Measurements from ENCODE around the gene ZNF660. TPM values are rescaled to one million over a fixed set of nuclear protein-coding genes. Genes with fewer than 3 reads are reported as not detected.

ZNF660 gene
- total and polyA plus RNA-seq, 4 donors, result 0.08 to 2.7 (median 0.41) TPM

DNA sequence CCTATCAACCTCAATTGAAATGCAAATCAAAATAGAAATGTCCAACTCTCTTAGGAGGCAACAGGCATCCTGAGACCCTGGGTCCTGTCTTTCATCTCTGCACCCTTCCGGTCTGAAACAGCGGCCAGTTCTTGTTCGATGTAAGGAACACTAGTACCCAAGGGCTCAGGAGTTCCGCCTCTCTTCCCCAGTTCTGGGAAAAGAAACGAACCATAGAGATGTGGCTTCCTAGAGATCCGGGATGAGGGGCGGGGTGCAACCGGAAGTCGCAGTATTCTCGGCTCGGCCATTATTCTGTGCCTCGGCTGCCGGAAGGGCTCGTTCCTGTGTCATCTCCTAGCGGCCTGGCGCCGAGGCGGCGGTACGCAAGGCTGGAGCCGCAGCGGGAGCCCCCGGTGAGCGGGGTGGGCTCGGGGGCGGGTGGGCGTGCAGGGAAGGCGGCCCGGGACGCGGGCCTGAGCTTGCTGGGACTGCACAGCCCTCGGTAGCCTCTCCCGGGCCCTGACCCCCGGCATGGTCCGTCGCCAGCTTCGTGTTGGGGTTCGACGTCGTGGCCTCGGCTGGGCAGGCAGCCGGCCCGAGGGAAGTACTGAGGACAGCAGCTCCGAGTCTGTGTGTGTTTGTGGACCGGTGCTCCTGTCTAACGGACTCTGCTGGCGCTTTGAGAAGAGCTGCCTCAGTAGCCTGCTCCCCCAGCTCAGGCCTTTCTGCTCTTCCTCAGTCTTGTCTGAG lies 40.2 kb downstream of the ZNF660 start, which contains the start of gene ZNF197:
Gene ZNF197 (plus strand): TSS at position 288 of the 732 bp plus-strand sequence. CDS start 4,119 bp downstream, outside the sequence.
- Histone ChIP-seq H3K36me3 (ENCODE audit: control insufficient read depth in 4 of 4, insufficient read depth in 3 of 4, low read depth in 1 of 4, low read length in 3 of 4) (peaks cover 3 to 9% (median 6%) of the 10 kb centered on the region in 4 donors), H3K9me3 (ENCODE audit: control insufficient read depth in 4 of 4, low read length in 3 of 4) (no peaks in the 10 kb centered on the region), H3K9ac (ENCODE audit: low read depth in 1 of 2, low read length in 2 of 2) (peak within 1 kb of the TSS; percentile 40 to 41), H3K4me3 (ENCODE audit: low read depth in 1 of 3, low read length in 3 of 3) (peak within 1 kb of the TSS; percentile 75 to 94 (median 81)), H3K27me3 (ENCODE audit: control insufficient read depth in 4 of 4, insufficient read depth in 4 of 4, low read length in 3 of 4) (no peaks in the 10 kb centered on the region), H3K4me1 (ENCODE audit: control insufficient read depth in 4 of 4, insufficient read depth in 4 of 4, low read length in 3 of 4) (peaks cover 0 to 19% (median 8%) of the 10 kb centered on the region in 4 donors), H3K27ac (ENCODE audit: low read depth in 1 of 2, low read length in 2 of 2) (peak within 1 kb of the TSS; percentile 49 to 64)
- under 1% methylated on average over 47 of the region's 47 CpGs for WGBS
- DNase-seq (ENCODE audit: low spot score), result peak; percentile 79
- TF ChIP-seq NR2F2 (IDR thresholded peaks at IDR 0.05) (peak; percentile 52), HNF4A (conservative IDR thresholded peaks at IDR 0.05) (peak; percentile 25 to 54), RXRA (IDR thresholded peaks at IDR 0.05) (peak; percentile 23 to 43), EGR1 (IDR thresholded peaks at IDR 0.05; ENCODE audit: low read depth in 2 of 2) (peak; percentile 43 to 74), GABPA (IDR thresholded peaks at IDR 0.05 in 1 of 2, conservative IDR thresholded peaks at IDR 0.05 in 1 of 2) (peak; percentile 86 to 95), RAD21 (IDR thresholded peaks at IDR 0.05) (peak; percentile 20 to 43), FOXA1 (IDR thresholded peaks at IDR 0.05) (no peak), SP1 (IDR thresholded peaks at IDR 0.05) (peak; percentile 30), YY1 (IDR thresholded peaks at IDR 0.05) (peak; percentile 95), JUND (IDR thresholded peaks at IDR 0.05) (no peak), FOXA2 (IDR thresholded peaks at IDR 0.05) (no peak), TAF1 (conservative IDR thresholded peaks at IDR 0.05) (peak; percentile 77), HNF4G (IDR thresholded peaks at IDR 0.05) (no peak)
- TF ChIP-seq, protein P1, sequence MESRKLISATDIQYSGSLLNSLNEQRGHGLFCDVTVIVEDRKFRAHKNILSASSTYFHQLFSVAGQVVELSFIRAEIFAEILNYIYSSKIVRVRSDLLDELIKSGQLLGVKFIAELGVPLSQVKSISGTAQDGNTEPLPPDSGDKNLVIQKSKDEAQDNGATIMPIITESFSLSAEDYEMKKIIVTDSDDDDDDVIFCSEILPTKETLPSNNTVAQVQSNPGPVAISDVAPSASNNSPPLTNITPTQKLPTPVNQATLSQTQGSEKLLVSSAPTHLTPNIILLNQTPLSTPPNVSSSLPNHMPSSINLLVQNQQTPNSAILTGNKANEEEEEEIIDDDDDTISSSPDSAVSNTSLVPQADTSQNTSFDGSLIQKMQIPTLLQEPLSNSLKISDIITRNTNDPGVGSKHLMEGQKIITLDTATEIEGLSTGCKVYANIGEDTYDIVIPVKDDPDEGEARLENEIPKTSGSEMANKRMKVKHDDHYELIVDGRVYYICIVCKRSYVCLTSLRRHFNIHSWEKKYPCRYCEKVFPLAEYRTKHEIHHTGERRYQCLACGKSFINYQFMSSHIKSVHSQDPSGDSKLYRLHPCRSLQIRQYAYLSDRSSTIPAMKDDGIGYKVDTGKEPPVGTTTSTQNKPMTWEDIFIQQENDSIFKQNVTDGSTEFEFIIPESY (IDR thresholded peaks at IDR 0.05), result peak; percentile 53
- TF ChIP-seq, protein P2, sequence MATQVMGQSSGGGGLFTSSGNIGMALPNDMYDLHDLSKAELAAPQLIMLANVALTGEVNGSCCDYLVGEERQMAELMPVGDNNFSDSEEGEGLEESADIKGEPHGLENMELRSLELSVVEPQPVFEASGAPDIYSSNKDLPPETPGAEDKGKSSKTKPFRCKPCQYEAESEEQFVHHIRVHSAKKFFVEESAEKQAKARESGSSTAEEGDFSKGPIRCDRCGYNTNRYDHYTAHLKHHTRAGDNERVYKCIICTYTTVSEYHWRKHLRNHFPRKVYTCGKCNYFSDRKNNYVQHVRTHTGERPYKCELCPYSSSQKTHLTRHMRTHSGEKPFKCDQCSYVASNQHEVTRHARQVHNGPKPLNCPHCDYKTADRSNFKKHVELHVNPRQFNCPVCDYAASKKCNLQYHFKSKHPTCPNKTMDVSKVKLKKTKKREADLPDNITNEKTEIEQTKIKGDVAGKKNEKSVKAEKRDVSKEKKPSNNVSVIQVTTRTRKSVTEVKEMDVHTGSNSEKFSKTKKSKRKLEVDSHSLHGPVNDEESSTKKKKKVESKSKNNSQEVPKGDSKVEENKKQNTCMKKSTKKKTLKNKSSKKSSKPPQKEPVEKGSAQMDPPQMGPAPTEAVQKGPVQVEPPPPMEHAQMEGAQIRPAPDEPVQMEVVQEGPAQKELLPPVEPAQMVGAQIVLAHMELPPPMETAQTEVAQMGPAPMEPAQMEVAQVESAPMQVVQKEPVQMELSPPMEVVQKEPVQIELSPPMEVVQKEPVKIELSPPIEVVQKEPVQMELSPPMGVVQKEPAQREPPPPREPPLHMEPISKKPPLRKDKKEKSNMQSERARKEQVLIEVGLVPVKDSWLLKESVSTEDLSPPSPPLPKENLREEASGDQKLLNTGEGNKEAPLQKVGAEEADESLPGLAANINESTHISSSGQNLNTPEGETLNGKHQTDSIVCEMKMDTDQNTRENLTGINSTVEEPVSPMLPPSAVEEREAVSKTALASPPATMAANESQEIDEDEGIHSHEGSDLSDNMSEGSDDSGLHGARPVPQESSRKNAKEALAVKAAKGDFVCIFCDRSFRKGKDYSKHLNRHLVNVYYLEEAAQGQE (IDR thresholded peaks at IDR 0.05), result peak; percentile 14
- TF ChIP-seq, protein P3, sequence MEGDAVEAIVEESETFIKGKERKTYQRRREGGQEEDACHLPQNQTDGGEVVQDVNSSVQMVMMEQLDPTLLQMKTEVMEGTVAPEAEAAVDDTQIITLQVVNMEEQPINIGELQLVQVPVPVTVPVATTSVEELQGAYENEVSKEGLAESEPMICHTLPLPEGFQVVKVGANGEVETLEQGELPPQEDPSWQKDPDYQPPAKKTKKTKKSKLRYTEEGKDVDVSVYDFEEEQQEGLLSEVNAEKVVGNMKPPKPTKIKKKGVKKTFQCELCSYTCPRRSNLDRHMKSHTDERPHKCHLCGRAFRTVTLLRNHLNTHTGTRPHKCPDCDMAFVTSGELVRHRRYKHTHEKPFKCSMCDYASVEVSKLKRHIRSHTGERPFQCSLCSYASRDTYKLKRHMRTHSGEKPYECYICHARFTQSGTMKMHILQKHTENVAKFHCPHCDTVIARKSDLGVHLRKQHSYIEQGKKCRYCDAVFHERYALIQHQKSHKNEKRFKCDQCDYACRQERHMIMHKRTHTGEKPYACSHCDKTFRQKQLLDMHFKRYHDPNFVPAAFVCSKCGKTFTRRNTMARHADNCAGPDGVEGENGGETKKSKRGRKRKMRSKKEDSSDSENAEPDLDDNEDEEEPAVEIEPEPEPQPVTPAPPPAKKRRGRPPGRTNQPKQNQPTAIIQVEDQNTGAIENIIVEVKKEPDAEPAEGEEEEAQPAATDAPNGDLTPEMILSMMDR (IDR thresholded peaks at IDR 0.05; ENCODE audit: low read depth, low read length, missing input control), result no peak
- TF ChIP-seq, protein P4, sequence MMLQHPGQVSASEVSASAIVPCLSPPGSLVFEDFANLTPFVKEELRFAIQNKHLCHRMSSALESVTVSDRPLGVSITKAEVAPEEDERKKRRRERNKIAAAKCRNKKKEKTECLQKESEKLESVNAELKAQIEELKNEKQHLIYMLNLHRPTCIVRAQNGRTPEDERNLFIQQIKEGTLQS (IDR thresholded peaks at IDR 0.05), result no peak
- TF ChIP-seq, protein P5, sequence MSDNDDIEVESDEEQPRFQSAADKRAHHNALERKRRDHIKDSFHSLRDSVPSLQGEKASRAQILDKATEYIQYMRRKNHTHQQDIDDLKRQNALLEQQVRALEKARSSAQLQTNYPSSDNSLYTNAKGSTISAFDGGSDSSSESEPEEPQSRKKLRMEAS (IDR thresholded peaks at IDR 0.05), result peak; percentile 85
